Measurements from ENCODE around the gene GRIK4.

The GRIK4 gene

DNA sequence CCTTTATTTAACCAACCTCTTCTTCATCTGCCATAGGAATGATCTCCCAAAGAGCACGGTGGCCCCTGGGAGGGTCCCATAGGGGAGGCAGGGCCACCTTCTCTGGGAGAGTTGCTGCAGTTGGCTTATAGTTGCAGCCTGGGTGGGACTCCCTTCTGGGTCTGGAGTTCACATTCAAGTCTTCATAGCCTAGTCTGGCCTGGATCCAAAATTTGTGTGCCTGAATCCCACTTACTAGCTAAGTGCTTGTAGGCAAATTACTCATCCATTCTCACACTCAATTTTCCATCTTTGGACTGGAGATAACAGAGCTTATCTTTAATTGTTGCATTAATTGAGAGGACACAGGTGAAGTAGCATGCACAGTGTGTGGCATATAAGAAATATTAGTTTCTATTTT lies 163.6 kb downstream of the GRIK4 start:
- no peak for DNase-seq (ENCODE audit: low read depth in 2 of 2)

DNA sequence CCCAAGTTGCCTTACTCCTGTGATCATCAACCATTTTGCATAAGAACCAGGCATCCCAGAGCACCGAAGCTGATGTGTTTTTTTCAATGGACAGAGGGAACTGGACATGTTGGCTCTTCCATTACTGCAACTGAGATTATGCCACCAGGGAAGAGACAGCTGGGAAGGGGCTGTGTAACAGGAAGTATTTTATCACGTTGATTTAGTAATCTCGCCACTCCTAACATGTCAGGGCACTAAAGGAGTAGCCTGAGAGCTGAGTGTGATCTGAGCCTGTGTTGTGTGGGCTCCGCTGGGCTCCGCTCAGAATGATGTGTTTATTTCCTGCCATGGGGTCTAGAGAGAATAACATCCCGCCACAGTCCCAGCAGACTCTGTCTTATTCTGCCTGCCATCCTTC lies 165.4 kb downstream of the GRIK4 start:
- no peak for DNase-seq (ENCODE audit: low read depth in 2 of 2)

DNA sequence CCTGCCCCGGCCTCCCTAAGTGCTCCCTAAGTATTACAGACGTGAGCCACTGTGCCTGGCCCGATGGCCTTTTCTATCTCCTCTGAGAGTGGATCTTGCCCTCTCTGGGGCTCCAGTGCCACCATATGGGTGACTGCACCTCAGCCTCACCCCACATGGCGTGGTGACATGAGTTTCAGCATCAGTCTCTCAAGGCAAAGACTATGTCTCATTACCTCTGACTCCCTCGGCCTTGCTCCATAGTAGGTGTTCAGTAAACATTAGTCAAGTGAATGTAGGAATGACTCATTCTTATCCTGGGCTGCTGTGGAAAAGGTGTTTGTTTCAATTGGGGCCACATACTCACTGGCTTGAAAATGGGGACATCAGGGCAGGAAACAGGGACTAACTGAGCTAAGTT lies 168.8 kb downstream of the GRIK4 start:
- DNase-seq (ENCODE audit: low read depth in 2 of 2): no peak

DNA sequence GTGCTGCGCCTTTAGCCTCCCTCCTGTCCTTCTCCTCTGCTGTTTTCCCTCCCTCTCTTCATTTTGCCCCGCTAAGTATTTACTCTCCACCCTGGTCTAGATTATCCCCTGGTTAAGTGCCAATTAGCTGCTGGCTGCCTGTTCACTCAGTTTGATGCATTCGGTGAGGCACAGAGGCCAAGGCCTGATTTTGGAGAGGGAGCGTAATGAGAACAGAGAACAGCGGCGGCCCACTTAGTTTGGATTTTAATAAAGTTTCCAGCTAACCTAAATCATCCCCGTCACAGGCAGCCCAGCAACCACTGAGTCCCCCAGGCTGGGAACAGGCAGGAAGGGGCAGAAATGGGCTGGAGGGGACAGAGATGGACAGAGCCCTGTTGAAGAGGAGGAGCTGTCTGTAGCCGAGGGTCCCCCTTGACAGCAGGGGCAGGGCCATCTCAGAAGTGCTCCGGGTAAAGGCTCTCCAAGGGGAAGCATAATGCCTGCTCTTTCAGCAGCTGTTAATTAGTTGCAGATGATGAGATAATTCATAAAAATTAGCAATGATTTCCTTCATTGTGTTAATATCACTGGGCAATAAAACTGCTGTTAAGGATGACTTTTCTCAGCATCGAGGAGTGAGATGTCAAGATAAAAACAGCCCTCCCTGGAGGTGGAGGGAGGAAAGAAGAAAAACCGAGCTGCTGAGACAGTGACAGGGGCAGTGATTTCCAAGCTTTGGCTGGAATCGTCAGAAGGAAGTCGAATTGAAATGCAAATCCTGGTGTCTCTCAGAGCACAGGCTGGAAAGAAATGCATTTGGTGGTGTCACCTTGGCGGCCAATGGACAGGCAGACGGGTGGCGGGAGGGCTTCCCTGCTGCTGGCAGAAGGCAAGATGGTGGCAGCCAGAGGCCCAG lies 170.1 kb downstream of the GRIK4 start:
- DNase-seq (ENCODE audit: low read depth in 2 of 2): no peak

DNA sequence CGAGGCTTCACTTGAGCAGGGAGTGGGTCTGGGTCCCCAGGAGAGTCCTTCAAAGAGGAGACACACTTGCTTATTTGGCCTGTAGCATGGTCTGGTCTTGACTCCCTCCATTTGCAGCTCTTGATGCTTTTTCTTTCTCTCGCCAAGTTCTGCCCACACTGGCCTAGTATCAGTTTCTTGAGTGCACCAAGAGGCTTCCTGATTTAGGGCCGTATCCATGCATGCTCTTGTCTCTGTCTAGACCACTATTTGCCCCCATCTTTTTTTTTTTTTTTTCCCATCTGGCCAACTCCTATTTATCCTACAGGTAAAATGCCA lies 170.7 kb downstream of the GRIK4 start:
- no peak for DNase-seq (ENCODE audit: low read depth in 2 of 2)

DNA sequence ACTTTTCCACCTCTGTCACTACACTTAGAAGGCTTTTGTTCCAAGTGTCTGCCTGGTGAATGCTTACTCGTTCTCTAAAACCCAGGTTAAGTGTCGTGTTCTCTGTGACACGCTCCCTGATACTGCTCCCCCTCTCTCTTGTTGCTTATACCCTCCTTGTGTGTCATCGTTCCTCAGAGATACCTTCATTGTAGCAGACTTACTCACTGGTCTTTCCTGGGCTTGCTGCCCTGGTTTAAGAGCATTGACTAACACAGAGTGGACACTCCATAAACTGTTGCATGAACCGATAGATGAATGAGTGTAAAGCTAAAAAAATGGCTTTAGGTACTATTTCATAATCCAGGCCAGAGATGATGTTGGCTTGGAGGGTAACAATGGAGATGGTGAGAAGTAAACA lies 171.3 kb downstream of the GRIK4 start:
- no peak for DNase-seq (ENCODE audit: low read depth in 2 of 2)

DNA sequence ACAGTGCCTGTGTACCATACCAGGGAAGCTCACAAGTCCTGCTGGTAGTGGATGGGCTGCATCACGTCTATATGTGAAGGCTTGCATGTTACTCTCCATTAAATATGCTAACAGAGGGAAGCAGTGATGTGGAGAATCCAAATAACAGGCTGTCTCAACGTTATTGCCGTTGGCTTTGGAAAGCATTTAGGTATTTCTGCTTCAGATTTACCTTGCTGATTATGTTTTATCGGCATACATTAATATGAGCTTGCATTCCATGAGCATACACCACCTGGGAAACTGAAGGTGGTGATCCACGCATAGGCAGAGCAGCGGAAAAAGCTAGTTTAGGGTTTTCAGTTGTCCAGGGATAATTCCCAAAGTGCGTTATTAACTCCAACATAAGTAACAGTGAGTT lies 175.0 kb downstream of the GRIK4 start:
- no peak for DNase-seq (ENCODE audit: low read depth in 2 of 2)

DNA sequence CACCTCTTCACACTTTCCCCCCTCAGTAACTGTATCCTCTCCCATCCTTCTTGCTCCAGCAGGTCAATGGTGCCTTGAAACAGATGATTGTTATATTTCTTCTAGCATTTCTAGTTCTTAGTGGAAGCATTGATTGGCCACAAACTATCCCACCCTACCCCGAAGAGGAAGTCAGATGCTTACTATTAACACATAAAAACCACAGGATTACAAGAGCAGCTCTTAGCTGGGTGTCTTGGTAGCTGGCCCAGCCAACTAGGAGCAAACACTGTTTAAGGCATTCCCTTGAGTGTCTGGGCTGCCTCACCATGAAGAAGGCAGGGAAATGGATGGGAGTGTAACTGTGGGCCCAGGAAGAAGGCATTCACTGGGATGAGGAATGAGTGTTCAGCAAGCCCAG lies 176.6 kb downstream of the GRIK4 start:
- no peak for DNase-seq (ENCODE audit: low read depth in 2 of 2)

DNA sequence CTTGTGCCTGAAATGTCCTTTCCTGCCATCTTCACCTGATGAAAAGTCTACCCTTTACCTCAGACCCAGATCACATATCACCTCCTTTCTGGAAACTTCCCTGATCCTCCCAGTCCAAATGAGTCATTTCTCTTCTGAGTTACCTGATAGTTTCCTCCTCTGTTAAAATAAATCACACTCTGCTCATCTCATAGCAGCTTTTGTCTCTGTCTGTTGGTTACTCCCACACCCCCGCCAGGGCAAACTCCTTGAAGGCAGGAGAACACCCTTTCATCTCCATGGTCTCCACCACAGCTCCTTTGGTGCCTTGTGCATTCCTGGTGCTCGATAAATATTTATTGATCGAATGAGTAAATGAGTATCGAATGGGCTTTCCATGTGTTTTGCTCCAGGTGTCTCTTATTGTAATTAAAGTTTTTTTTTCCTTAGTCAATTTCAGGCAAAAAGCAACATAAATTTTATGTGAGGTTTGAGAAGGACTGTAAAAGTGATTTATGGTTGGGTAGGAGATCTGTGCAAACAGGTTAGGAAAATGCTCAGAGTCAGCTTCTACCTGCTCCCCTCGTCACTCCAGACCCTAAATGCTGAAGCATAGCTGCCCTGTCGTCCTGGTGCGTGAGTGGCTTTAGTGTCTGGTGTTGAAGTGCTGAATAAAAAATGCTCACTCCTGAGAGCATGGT lies 178.2 kb downstream of the GRIK4 start:
- DNase-seq (ENCODE audit: low read depth in 2 of 2): no peak

DNA sequence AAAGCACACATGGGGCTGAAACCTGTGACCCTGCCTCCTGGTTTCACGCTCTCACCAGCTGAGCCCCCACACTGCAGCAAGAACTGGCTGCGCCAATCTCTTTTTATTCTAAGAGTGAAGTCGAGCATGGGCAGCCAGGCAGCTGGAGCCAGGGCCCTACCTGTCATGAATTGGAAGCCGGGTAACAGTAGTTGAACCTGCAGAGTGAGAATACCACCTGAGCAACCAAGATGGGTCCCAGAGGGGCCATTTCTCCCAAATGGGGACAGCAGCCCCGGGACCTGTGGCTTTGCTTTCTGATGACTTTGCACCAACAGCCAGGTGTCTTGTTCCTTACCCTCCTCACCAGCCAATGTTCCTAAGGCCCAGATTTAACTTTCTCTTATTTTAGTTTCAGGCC lies 178.9 kb downstream of the GRIK4 start:
- no peak for DNase-seq (ENCODE audit: low read depth in 2 of 2)

DNA sequence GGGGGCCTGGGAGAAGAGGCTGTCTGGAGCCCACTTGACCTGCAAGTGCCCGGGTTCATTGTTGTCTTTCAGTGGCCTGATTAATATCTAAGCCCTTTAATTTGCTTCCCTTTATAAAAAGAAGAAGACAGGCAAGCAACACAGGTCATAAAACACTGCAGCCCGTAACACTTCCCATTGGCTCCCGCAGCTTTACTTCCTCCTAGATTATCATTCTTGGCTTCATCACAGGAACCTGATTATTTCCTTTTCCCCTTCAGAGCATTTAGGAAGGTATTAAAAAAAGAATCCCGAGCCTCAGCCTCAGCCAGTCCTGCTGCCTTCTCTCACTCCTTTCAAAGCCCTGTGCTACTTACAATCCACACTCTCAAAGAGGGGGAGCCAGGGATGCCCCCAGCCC lies 183.2 kb downstream of the GRIK4 start:
- no peak for DNase-seq (ENCODE audit: low read depth in 2 of 2)

DNA sequence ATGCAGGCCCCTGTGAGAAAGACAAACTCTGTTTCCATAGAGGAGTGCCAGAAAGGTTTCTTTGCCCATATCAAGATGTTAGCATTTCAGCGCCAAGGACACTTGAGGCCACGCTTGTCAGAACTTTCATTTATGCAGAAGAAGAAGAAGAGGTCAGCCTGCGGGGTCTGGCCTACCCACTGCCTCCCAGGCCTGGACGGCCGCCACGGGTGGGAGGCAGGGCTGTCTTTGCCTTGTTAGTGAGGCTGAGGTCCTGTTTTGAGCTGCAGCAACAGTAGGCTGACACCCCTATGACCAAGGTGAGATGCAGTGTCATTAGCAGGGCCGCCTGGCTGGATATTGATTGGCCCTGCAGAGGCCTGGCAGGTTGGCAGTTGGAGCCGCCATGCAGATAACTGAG lies 183.9 kb downstream of the GRIK4 start:
- DNase-seq (ENCODE audit: low read depth in 2 of 2): no peak

DNA sequence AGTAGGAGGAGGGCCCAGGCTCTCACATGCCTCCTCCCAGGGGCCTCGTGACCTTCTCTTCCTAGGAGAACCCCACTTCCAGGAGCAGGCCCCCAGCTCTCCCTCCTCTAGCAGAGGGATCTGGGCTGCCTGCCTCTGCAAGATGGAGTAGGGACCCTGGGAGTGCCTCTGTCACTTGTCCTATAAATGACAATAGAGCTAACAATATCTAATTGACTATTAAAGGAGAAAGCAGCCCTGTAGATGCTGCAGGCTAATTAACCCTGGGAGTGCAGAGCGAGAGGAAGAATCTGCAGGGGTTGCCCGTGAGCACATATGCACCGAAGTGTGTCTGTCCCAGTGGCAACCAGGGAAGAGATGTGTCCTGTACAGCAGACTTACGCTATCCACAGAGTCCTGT lies 184.4 kb downstream of the GRIK4 start:
- no peak for DNase-seq (ENCODE audit: low read depth in 2 of 2)

DNA sequence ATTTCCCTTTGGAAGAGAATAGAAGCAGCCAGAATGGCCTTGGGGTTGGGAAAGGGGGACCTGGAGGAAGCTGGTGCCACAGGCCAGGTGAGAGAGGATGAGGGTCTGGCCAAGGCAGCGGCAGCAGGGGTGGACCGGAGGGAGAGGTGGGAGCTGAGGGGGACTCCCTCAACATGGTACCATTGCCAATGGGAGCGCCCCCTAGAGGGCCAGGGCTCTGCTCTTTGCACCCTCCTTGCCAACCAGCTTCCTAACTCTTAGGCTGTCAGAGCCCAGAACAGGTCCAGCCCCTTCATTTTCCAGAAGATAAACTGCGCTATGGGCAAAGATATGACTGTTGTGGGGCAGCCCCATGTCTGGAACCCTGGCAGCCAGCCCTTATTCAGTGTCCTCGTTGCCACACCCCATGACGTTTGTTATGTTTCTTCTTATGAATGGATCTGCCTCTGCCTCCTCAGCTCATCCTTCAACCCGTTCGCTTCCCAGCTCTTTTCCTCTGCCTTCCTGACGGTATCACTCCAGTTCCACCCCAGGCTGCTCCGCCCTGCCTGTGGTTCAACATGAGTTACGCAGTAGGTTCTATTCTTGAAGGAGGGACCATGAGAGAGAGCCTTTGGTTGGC lies 185.2 kb downstream of the GRIK4 start:
- DNase-seq (ENCODE audit: low read depth in 2 of 2): no peak

DNA sequence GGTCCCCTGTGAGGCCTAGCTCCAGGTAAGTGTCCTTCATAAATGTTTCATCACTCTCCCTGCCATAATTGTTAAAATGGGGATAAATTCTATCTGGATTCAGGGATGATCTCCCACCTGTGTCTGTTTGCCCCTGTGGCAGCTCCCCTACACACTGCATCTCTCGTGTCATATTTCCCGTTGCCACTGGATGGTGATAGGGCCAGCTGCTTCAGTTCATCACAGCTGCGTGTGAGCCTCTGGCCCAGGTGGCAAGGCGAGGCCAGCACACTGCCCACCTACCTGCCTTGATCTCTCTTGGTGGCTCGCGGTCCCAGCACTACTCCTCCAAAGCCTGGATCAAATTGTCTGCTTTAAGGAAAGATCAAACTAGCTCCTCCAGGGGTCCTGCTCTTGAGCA lies 187.4 kb downstream of the GRIK4 start:
- DNase-seq (ENCODE audit: low read depth in 2 of 2): no peak

DNA sequence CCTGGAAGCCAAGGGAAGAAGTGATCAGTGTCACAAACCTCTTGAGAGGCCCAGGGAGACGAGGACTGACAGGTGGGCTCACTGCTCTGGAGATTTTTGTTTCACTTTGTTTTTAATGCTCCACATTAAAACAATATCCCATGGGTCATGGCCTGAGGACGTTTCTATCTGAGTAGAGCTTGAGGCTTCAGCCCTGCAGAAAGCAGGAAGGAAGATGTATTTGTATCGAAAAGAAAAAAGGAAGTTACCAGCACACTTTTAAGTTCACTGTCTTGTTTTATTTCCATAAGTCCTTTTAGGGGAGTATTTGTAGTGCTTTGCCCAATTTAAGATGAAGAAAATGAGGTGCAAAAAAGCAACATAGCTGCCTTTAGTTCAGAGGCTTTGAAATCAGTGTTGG lies 191.1 kb downstream of the GRIK4 start:
- DNase-seq (ENCODE audit: low read depth in 2 of 2): no peak

DNA sequence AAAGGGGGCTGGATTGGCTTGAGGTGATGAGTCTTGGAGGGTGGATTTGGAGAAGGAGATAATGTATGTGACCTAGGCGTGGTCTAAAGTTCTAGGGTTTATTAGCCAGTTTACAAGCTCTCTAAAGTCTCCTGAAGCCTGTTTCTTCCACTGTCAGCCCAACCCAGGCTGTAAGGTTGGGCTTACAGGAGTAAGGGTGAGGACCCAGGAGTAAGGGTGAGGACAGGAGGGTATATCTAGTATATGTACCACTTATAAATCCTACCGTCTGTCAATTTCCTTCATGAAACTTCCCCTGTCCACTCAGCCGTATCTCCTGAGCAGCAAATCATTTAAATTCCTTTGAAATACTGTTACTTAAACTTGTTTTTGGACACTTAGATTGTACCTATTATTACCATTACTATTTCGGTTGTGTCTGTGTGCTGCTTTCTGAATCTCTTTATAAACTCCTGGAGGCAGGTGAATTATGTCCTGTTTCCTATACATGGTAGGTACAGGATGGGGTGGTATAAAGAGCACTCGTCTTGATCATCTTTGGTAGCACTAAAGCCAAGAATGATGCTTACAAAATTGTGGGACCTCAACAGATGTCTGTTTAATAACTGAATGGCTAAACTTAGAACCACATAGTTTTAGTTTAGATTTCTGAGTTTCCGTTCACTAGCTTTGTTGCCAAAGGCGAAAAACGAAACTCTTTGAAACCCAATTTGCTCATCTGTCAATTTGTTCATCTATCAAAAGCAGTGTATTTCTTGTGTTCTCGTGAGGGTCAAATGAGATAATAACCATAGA lies 192.0 kb downstream of the GRIK4 start:
- DNase-seq (ENCODE audit: low read depth in 2 of 2): no peak

DNA sequence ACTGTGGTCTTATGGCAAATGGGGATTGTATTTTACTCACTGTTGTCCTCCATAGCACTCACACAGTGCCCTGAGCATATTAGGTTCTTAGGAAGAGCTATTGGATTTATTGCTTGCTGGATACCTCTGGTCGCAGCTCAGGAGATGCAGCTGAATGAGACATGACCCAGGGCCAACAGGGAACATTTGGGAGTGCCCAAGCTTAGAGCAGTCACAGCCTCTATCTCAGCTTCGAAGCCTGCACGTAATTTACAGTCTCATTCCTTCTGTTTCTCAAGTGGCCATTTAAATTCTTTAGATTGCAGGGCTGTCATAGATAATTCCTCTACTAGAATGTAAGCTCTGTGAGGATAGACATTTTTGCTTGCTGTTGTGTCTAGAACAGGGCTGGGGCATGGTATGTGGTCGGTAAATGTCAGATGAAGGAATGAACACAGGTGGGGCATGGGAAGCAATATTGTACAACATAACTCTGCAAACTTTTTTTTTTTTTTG lies 192.8 kb downstream of the GRIK4 start:
- DNase-seq (ENCODE audit: low read depth in 2 of 2): no peak

DNA sequence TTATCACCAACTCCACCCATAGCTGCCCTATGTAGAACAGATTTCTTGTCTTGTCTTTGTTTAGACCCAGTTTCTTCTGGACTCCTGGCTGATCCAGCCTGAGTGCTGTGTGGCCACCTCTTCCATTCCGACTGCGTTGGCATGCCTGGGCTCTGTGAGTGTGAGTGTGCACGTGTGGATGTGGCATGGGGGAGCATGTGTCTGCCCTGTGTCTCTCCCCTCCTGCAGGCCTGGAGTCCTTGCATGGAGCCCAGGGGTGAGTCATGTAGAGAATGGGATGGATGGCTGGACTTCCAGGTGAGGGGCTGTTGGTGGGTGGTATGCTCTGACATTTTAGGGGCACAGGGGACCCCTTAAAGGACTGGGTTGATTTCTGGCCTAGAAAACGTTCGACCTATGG lies 194.7 kb downstream of the GRIK4 start:
- DNase-seq (ENCODE audit: low read depth in 2 of 2): no peak

DNA sequence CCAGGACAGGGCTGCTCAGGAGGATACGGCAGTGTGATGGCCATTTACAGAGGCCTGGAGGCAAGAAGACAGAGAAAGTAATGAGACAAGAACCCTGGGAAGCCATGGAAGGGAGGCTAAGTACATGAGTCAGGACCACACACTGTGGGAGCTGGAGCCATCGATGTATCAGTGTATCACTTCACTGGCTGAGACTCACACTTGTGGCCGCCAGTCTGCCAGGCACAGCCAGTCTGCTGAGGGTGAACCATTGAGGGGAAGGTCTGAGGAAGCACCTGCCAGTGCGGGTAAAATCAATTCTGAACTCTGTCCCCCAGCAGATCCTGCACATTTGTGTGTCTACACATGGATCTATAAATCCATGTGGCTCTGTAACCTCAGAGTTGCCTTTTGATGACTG lies 195.6 kb downstream of the GRIK4 start:
- DNase-seq (ENCODE audit: low read depth in 2 of 2): no peak

DNA sequence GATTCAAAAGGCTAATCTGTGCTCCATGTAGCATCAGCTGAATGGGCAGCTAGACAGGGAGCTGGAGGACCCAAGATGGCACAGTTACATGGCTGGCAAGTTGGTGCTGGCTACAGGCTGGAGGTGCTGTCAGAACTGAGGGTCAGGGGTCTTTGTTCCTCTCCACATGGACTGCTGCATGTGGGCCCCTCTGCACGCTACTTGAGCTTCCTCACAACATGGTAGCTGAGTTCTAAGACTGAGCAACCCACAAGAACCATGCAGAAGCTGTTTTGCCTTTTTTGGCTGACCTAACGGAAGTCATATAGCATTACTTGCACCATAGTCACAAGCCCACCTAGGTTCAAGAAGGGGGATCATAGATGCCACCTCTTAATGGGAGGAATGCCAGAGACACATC lies 196.1 kb downstream of the GRIK4 start:
- DNase-seq (ENCODE audit: low read depth in 2 of 2): no peak

DNA sequence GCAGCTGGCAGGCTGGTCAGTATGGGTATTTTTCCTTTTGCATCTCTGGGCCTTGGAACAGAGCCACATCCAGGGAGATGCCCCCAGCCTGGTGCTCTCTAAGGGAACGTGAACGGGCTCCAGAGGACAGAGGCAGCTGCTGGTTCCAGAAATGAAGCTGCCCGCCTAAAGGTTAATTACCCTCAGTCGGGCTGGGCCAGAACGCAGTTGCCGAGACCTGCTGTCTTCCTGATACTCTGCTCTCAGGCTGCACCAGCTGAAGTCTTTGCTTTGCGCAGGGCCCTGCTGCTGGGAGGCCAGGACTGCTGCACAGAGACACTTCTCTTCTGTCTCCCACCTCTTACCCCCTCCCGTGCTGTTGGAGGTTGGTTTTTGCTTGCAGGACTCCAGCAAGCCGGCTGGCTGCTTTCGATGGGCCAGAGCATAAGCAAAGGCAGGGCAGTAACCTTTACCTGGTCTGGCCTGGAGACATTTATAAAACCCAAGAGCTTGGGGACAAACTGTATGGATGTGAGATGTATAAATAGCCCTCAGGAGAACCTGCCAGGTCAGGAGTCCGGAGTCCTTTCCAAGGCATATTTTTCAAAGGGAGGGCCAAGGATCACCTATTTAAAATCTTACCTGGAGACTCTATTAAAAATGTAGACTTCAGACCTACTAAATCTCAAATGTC lies 197.1 kb downstream of the GRIK4 start:
- no peak for DNase-seq (ENCODE audit: low read depth in 2 of 2)
